GM12875 (cell line): ENCODE measurements around the gene SMTNL2.

ENCODE experiments used
- H3K4me3 ChIP-seq: one replicate; pipeline ENCODE4 v1.5.1; 2011; ENCODE audit warnings: low read depth, low read length, control low read depth
- CTCF ChIP-seq: IDR thresholded peaks from 2 replicates; pipeline ENCODE4 v1.5.1; 2011; ENCODE audit warnings: low read depth, mild to moderate bottlenecking, control low read depth, inconsistent platforms, low read length, moderate library complexity, borderline replicate concordance; ENCODE audit not compliant: insufficient read depth

SMTNL2 gene

GRCh38 chr17:4557626-4558346 is 26.5 kb upstream of the SMTNL2 start:
- no peak for TF ChIP-seq CTCF
- H3K4me3 ChIP-seq = no peak overlapping the region

- TF ChIP-seq CTCF = no peak
- no peak overlapping the region for H3K4me3 ChIP-seq
Measured at GRCh38 chr17:4558347-4558971, 25.9 kb upstream of the SMTNL2 start.

- no peak overlapping the region for H3K4me3 ChIP-seq
- TF ChIP-seq CTCF = no peak
Measured at GRCh38 chr17:4559139-4559791, 25.1 kb upstream of the SMTNL2 start.

GRCh38 chr17:4559966-4560365 is 24.4 kb upstream of the SMTNL2 start:
- no peak for TF ChIP-seq CTCF

GRCh38 chr17:4560421-4560820 is 23.9 kb upstream of the SMTNL2 start, which contains the start of gene GGT6:
TSS of gene GGT6 (minus strand) at chr17:4560577. CDS start at chr17:4560521, 56 bp downstream.
- TF ChIP-seq CTCF = no peak

More at GRCh38 chr17:4559966-4560365, 24.4 kb upstream of the SMTNL2 start:
- H3K4me3 ChIP-seq = no peak overlapping the region

GRCh38 chr17:4560837-4561256 is 23.5 kb upstream of the SMTNL2 start:
- no peak for TF ChIP-seq CTCF
- no peak overlapping the region for H3K4me3 ChIP-seq

More at GRCh38 chr17:4560421-4560820, 23.9 kb upstream of the SMTNL2 start, which contains the start of gene GGT6:
- no peak within 1 kb of the TSS for H3K4me3 ChIP-seq
